ENCODE results near the gene CDK6.

GRCh38 chr7:92824901-92825480, 11.4 kb downstream of the CDK6 start:
- TF ChIP-seq CTCF (IDR thresholded peaks at IDR 0.05) (no peak), EP300 (IDR thresholded peaks at IDR 0.05) (no peak), POLR2A (IDR thresholded peaks at IDR 0.05) (no peak)

All from gastroesophageal sphincter (tissue), 3 donors.